HG03280 (cell line): ENCODE measurements around the gene C17orf75.
"Not testable (repeated sequence)": the region's sequence is repeated elsewhere in the genome, so short reads cannot be mapped to it uniquely, and the experiment has no call there.

ENCODE experiments used
- ATAC-seq: cut with Tn5 transposase; IDR thresholded peaks from one replicate; pipeline ENCODE4 v1.9.1; 2021; ENCODE audit warnings: mild to moderate bottlenecking, moderate library complexity; ENCODE audit not compliant: unreplicated experiment

The C17orf75 gene

GRCh38 chr17:32345951-32346600, 4.1 kb upstream of the C17orf75 start:
- ATAC-seq = no peak

- ATAC-seq = no peak
Observed at GRCh38 chr17:32342603-32343325, 791 bp upstream of the C17orf75 start.

GRCh38 chr17:32341141-32341856, 674 bp downstream of the C17orf75 start:
- ATAC-seq = no peak

- ATAC-seq = no peak
Observed at GRCh38 chr17:32335687-32336086, 6.3 kb downstream of the C17orf75 start.

- ATAC-seq = no peak
Observed at GRCh38 chr17:32335046-32335445, 6.9 kb downstream of the C17orf75 start.

GRCh38 chr17:32333187-32333586, 8.8 kb downstream of the C17orf75 start:
- no peak for ATAC-seq

GRCh38 chr17:32331243-32332040, 10.5 kb downstream of the C17orf75 start:
- ATAC-seq = no peak

GRCh38 chr17:32330147-32330546, 11.8 kb downstream of the C17orf75 start:
- no peak for ATAC-seq

GRCh38 chr17:32327911-32328310, 14.1 kb downstream of the C17orf75 start:
- no peak for ATAC-seq

GRCh38 chr17:32323811-32324491, 18.0 kb downstream of the C17orf75 start:
- ATAC-seq = no peak

- ATAC-seq = no peak
Observed at GRCh38 chr17:32323046-32323445, 18.9 kb downstream of the C17orf75 start.

GRCh38 chr17:32320847-32321246, 21.1 kb downstream of the C17orf75 start:
- ATAC-seq = no peak

- not testable (repeated sequence) for ATAC-seq
Observed at GRCh38 chr17:32320080-32320479, 21.9 kb downstream of the C17orf75 start.

GRCh38 chr17:32319548-32319905, 22.4 kb downstream of the C17orf75 start:
- ATAC-seq = peak; percentile 78

- no peak for ATAC-seq
Observed at GRCh38 chr17:32318071-32318470, 23.9 kb downstream of the C17orf75 start.

- no peak for ATAC-seq
Observed at GRCh38 chr17:32317353-32317752, 24.6 kb downstream of the C17orf75 start.

GRCh38 chr17:32316653-32317052, 25.3 kb downstream of the C17orf75 start:
- ATAC-seq = not testable (repeated sequence)

GRCh38 chr17:32315171-32315570, 26.8 kb downstream of the C17orf75 start:
- ATAC-seq = no peak

GRCh38 chr17:32314636-32315035, 27.3 kb downstream of the C17orf75 start:
- no peak for ATAC-seq

- ATAC-seq = no peak
Observed at GRCh38 chr17:32311028-32311536, 30.9 kb downstream of the C17orf75 start.
